ENCODE results near the gene MINDY4.
"Not testable (repeated sequence)": the region's sequence is repeated elsewhere in the genome, so short reads cannot be mapped to it uniquely, and the experiment has no call there.

DNA sequence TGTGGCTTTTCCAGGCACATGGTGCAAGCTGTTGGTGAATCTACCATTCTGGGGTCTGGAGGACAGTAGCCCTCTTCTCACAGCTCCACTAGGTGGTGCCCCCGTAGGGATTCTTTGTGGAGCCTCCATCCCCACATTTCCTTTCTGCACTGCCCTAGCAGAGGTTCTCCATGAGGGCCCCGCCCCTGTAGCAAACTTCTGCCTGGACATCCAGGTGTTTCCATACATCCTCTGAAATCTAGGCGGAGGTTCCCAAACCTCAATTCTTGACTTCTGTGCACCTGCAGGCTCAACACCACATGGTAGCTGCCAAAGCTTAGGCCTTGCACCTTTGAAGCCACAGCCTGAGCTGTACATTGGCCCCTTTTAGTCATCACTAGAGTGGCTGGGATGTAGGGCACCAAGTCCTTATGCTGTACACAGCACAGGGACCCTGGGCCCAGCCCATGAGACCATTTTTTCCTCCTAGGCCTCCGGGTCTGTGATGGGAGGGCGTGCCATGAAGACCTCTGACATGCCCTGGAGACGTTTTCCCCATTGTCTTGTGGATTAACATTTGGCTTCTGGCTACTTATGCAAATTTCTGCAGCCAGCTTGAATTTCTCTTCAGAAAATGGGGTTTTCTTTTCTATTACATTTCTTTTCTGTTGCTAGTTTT, 62.9 kb downstream of the MINDY4 start:
- TF ChIP-seq, protein P1, sequence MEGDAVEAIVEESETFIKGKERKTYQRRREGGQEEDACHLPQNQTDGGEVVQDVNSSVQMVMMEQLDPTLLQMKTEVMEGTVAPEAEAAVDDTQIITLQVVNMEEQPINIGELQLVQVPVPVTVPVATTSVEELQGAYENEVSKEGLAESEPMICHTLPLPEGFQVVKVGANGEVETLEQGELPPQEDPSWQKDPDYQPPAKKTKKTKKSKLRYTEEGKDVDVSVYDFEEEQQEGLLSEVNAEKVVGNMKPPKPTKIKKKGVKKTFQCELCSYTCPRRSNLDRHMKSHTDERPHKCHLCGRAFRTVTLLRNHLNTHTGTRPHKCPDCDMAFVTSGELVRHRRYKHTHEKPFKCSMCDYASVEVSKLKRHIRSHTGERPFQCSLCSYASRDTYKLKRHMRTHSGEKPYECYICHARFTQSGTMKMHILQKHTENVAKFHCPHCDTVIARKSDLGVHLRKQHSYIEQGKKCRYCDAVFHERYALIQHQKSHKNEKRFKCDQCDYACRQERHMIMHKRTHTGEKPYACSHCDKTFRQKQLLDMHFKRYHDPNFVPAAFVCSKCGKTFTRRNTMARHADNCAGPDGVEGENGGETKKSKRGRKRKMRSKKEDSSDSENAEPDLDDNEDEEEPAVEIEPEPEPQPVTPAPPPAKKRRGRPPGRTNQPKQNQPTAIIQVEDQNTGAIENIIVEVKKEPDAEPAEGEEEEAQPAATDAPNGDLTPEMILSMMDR (IDR thresholded peaks at IDR 0.05): not testable (repeated sequence)
- TF ChIP-seq POLR2A, POLR2AphosphoS5, EP300 (IDR thresholded peaks at IDR 0.05): not testable (repeated sequence)
